ACC112 (cell line): ENCODE data around the gene POU2AF1.

ENCODE experiments used
- H2AFZ ChIP-seq: fragments of 200-600 bp; sonication (generic); one replicate; pipeline ENCODE4 v1.6.0; 2017; ENCODE audit warnings: antibody characterized with exemption, low read length; ENCODE audit not compliant: unreplicated experiment
- H3K27ac ChIP-seq: fragments of 200-600 bp; sonication (generic); 2 replicates; pipeline ENCODE4 v1.5.1; 2014; ENCODE audit warnings: low read depth, mild to moderate bottlenecking, antibody characterized with exemption, low read length, moderate library complexity
- H3K27me3 ChIP-seq: fragments of 200-600 bp; sonication (generic); 2 replicates; pipeline ENCODE4 v1.6.1; 2014; ENCODE audit warnings: mild to moderate bottlenecking, antibody characterized with exemption, low read length, moderate library complexity, mixed read lengths; ENCODE audit not compliant: insufficient read depth
- H3K36me3 ChIP-seq: fragments of 200-600 bp; sonication (generic); 2 replicates; pipeline ENCODE4 v1.6.1; 2016; ENCODE audit warnings: mild to moderate bottlenecking, antibody characterized with exemption, low read length, moderate library complexity, mixed read lengths; ENCODE audit not compliant: insufficient read depth
- H3K4me1 ChIP-seq: fragments of 200-600 bp; sonication (generic); one replicate; pipeline ENCODE4 v1.6.1; 2016; ENCODE audit warnings: low read length, mixed read lengths; ENCODE audit not compliant: insufficient read depth, unreplicated experiment, control insufficient read depth
- H3K4me3 ChIP-seq: fragments of 200-600 bp; sonication (generic); 2 replicates; pipeline ENCODE4 v1.5.1; 2014; ENCODE audit warnings: mild to moderate bottlenecking, low read depth, low read length
- H3K79me2 ChIP-seq: fragments of 200-600 bp; sonication (generic); one replicate; pipeline ENCODE4 v1.6.0; 2016; ENCODE audit warnings: low read length; ENCODE audit not compliant: control insufficient read depth, unreplicated experiment, insufficient read depth

POU2AF1 gene

DNA sequence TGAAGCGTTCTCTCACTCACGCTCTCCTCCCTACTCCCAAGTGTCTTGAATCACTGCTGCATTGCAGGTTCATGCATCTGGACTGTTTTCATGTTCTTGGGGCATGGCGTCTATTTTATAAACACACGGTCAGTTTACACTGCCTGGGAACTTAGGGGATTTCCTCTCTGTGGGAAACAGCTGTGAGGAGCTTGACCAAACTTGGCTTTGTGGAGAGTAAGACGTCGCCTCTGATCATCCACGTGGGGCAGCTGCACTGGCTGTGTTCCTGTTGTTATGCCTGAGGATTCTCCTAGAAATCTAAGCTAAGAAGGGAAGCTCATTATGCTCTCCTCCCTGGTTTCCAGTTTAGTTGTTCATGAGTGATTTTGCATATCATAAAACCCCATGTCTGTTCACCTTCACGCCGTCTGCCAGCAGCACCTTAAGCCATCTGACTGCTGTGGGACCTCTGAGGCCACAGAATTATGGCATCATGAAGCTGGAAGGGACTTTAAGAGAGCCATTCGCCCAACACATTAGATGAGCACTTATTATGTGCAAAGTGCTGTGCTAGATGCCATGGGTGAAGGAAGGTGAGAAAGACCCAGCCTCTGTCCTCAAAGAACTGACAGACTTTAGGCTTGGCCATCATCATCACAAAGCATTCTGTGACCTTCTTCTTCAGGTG lies 38.8 kb upstream of the POU2AF1 start:
- Histone ChIP-seq H3K79me2 (no peaks in the 10 kb centered on the region), H3K4me1 (peaks cover 9% of the 10 kb centered on the region), H2AFZ (no peak overlapping the region), H3K27ac (no peak overlapping the region), H3K4me3 (no peak overlapping the region), H3K27me3 (peaks cover 57% of the 10 kb centered on the region), H3K36me3 (no peaks in the 10 kb centered on the region)

DNA sequence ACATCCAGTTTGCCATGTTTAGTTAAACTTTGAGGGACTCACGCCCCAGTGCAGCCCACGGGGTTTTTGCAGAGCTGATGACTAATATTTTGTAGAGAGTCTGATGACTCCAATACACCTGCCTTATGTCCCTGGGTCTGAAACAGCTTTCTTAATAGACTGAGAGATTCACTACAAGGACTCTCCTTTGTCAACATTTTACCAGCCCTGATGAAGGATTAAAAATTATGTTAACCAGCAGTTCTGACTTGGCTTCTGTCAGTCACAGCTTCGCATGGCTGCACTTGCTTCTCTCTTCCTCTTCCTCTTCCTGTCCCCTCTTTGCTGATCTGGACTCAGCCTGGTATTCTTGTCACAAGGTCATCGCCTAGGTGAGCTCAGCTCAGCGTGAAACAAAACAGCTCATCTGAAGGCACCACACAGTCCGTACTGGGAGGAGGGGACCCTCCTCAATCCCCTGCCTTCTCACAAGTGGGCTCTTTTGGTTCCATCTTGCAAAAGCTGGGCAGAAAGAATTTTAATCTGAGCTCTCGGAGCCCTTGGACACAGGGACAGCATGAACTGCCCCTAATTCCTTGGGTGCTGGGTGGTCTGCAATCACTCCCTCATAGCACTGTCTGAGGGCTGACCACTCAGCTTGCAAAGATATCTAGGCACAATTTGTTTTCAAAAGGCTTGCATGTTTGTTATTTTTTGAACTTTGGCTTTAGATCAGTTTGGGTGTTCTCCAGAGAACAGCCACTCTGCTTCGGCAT lies 38.1 kb upstream of the POU2AF1 start:
- H2AFZ ChIP-seq = no peak overlapping the region
- no peaks in the 10 kb centered on the region for H3K79me2 ChIP-seq
- no peaks in the 10 kb centered on the region for H3K36me3 ChIP-seq
- no peak overlapping the region for H3K27ac ChIP-seq
- peaks cover 9% of the 10 kb centered on the region for H3K4me1 ChIP-seq
- H3K27me3 ChIP-seq = peaks cover 64% of the 10 kb centered on the region
- H3K4me3 ChIP-seq = no peak overlapping the region

DNA sequence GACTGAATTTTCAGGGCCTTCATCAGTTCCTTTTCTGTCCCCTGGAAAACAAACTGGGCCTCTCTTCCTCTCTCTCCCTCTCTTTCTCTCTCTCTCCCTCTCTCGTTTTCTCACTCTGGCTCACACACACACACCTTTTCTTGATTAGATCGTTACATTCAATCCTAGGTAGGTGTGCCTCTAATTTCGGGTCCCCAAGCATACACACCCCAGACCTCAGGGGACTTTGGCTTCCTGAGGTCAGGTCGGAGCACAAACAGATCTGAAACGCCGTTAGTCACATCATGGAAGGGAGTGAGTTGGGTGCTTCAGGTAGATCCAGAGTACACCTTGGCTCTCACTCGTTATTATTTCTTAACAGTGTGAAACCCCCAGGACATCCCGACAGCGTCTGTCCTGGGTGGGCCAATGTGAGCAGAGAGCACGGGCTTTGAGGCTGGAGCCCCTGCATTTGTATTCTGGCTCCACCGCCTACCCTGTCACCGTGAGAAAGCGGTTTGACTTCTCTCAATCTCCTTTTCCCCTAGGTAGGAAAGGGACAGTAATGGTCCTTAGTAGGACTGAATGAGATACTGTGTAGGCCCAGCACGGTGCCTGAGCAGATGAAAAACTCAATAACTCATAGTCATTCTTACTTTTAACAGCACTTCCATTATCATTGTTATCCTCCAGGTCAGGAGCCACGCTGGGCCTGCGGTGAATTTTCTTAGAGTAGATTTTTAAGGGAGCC lies 37.3 kb upstream of the POU2AF1 start:
- Histone ChIP-seq H3K36me3 (no peaks in the 10 kb centered on the region), H2AFZ (no peak overlapping the region), H3K27me3 (peaks cover 70% of the 10 kb centered on the region), H3K27ac (no peak overlapping the region), H3K4me3 (no peak overlapping the region), H3K4me1 (peaks cover 9% of the 10 kb centered on the region), H3K79me2 (no peaks in the 10 kb centered on the region)

DNA sequence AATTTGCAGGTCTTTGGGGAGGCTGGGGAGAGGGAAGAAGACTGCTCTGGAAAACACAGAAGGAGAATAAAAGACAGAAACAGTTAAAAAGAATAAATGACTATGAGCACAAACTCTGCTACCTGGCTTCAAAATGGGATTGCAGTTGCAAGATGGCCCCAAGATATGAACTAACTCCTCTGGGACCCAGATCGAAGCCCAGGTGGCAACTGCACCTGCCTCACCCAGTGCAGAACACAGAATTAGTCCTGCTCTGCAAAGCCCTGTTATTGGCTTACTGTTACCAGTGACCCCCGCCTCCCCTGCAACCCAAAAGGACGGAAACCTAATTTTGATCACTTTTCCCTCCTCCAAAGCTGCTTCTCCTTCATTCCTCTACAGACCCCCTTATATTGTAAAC lies 35.9 kb upstream of the POU2AF1 start:
- H3K27me3 ChIP-seq = peaks cover 79% of the 10 kb centered on the region
- H3K4me3 ChIP-seq = no peak overlapping the region
- H3K79me2 ChIP-seq = no peaks in the 10 kb centered on the region
- no peak overlapping the region for H3K27ac ChIP-seq
- H2AFZ ChIP-seq = no peak overlapping the region
- H3K4me1 ChIP-seq = peaks cover 9% of the 10 kb centered on the region
- no peaks in the 10 kb centered on the region for H3K36me3 ChIP-seq

DNA sequence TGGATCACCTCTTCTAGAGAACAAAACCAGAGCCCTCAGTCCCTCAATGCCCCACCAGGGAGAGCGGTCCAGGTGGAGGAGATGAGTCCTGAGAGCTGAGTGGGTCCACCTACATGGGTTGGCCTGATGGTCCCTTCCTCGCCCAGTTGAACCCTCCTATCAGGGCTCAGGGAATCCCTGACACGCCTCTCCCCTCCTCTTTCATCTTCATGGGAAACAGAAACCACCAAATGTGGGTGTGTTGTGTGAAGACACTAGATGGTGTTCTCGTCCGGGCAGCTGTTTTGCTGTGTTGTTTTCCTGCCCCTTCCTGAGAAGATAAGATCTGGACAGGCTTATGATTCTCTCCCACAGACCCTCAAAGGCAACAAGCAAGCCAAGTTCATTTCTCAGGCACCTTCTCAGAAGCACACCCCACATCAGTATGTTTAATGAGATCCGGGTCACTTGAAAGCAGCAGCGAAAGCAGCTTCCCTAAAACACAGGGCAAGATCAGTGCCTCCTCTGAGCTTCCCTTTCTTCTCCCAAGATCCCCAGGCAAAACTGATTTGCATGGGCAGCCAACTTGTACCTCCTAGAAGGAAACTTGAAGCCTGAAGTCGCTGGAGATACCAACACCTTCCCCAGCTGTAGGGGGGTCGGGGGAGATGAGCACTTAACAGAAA lies 35.3 kb upstream of the POU2AF1 start:
- H3K4me1 ChIP-seq = peaks cover 9% of the 10 kb centered on the region
- H2AFZ ChIP-seq = no peak overlapping the region
- H3K4me3 ChIP-seq = no peak overlapping the region
- peaks cover 79% of the 10 kb centered on the region for H3K27me3 ChIP-seq
- H3K36me3 ChIP-seq = no peaks in the 10 kb centered on the region
- H3K27ac ChIP-seq = no peak overlapping the region
- no peaks in the 10 kb centered on the region for H3K79me2 ChIP-seq

DNA sequence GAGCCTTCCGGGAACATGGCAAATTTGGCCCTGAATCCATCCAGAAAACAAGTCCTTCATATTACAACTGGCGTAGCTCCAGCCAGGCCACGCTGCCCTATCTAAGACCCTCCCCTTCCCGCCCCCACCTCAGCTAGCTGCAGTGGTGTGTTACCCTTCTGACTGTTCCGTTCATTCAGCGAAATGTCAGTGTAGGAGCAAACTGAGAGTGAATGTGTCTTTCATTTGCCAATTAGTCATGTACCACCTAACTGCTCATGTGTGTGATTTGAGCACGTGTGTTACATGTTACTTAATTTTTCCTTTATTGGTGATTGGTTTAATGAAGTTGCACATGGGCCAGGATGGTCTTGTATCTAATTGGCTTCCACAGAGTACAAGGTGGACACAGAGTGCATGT lies 34.8 kb upstream of the POU2AF1 start:
- Histone ChIP-seq H2AFZ (no peak overlapping the region), H3K27me3 (peaks cover 82% of the 10 kb centered on the region), H3K36me3 (no peaks in the 10 kb centered on the region), H3K4me3 (no peak overlapping the region), H3K4me1 (peaks cover 9% of the 10 kb centered on the region), H3K27ac (no peak overlapping the region), H3K79me2 (no peaks in the 10 kb centered on the region)

DNA sequence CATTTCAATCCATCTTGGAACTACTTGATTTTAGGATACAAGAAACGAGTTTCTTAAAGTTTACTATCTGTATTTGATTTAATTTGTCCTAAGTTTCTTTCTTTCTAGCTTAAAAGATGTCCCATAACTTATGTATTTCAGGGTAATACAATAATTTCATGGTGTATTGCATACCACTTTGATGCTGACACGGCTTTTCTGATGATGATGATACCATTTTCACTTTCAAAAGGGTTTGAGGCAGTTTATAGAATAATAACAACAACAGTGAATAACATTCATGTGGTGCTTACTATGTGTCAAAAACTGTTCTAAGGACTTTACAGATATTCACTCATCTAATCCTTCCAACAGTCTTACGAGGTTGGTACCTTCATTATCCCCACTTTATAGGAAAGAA lies 33.2 kb upstream of the POU2AF1 start:
- H3K27ac ChIP-seq = no peak overlapping the region
- no peak overlapping the region for H2AFZ ChIP-seq
- H3K4me1 ChIP-seq = peaks cover 2% of the 10 kb centered on the region
- no peaks in the 10 kb centered on the region for H3K79me2 ChIP-seq
- no peaks in the 10 kb centered on the region for H3K36me3 ChIP-seq
- no peak overlapping the region for H3K4me3 ChIP-seq
- H3K27me3 ChIP-seq = peaks cover 82% of the 10 kb centered on the region

DNA sequence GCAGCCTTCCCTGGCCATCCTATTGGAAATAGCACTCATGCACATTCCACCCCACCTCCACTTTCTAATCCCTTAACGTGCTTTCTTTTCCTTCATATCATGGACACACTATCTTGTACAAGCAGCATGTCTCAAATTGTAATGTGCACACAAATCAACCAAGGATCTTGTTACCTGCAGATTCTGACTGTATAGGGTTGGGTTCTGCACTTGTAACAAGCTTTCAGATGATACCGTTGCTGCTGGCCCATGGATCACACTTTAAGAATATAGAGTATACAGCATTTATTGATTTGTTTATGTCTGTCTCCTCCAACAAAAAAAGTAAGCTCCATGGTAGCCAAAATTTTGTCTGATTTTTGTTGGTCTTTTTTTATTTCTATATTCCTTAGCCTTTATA lies 32.4 kb upstream of the POU2AF1 start:
- H3K4me1 ChIP-seq = no peaks in the 10 kb centered on the region
- H3K4me3 ChIP-seq = no peak overlapping the region
- H3K27me3 ChIP-seq = peaks cover 83% of the 10 kb centered on the region
- H3K79me2 ChIP-seq = no peaks in the 10 kb centered on the region
- no peak overlapping the region for H3K27ac ChIP-seq
- H3K36me3 ChIP-seq = no peaks in the 10 kb centered on the region
- H2AFZ ChIP-seq = no peak overlapping the region

DNA sequence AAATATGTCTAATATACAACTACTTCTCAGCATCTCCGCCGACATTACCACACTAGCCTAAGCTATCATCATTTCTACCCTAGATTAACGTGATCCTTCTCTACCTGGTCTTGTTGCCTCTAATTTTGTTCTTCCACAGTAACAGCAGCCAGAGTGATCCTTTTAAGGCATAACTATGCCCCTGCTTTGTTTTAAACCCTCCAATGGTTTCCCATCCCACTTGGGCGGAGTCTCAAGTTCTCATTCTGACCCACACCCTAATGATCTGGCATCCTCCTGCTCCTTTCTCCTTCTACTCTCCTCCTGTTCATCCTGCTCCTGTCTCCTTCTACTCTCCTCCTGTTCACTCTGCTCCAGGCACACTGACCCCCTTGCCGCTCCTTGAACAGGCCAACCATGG lies 31.9 kb upstream of the POU2AF1 start:
- no peak overlapping the region for H3K4me3 ChIP-seq
- H3K27me3 ChIP-seq = peaks cover 85% of the 10 kb centered on the region
- no peak overlapping the region for H3K27ac ChIP-seq
- H2AFZ ChIP-seq = no peak overlapping the region
- H3K79me2 ChIP-seq = no peaks in the 10 kb centered on the region
- H3K36me3 ChIP-seq = no peaks in the 10 kb centered on the region
- H3K4me1 ChIP-seq = no peaks in the 10 kb centered on the region

DNA sequence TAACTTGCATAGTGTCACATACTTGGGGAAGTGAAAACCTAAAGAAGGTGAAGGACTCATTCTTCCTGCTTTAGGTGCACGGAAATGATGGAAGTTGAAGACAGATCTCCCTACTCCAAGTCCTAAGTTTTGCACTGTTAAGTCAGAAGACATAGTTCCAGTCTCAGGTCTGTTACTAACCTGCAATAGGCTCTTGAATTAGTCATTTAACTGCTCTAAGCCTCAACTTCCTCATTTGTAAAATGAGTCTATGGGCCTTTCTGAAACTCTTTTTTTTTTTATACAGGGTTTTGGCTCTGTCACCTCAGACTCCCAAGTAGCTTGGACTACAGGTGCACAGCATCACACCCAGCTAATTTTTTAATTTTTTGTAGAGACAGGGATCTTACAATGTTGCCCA lies 30.8 kb upstream of the POU2AF1 start:
- Histone ChIP-seq H3K27me3 (peaks cover 78% of the 10 kb centered on the region), H3K4me1 (no peaks in the 10 kb centered on the region), H3K27ac (no peak overlapping the region), H3K79me2 (no peaks in the 10 kb centered on the region), H2AFZ (no peak overlapping the region), H3K4me3 (no peak overlapping the region), H3K36me3 (no peaks in the 10 kb centered on the region)
